ENCODE results near the gene JAKMIP2.
A peak's percentile ranks its signal among the peaks of the same experiment; 100 is the strongest.
"Not testable (repeated sequence)": the region's sequence is repeated elsewhere in the genome, so short reads cannot be mapped to it uniquely, and the experiment has no call there.

Gene JAKMIP2

GRCh38 chr5:147613359-147613758 is 169.2 kb downstream of the JAKMIP2 start:
- Histone ChIP-seq H3K9me3 (ENCODE audit: low read depth, low read length) (no peaks in the 10 kb centered on the region; the same call in 1 of the 2 replicates), H3K9ac (ENCODE audit: insufficient read length) (no peak overlapping the region), H3K4me3 (no peak overlapping the region), H3K36me3 (ENCODE audit: insufficient read depth, low read length) (peaks cover 97% of the 10 kb centered on the region), H3K27ac (no peak overlapping the region)
- no peak for DNase-seq (ENCODE audit: low read depth, low spot score)
- TF ChIP-seq POLR2AphosphoS5 (IDR thresholded peaks at IDR 0.05; ENCODE audit: borderline replicate concordance, low read depth, low read length) (no peak), FOXP2 (optimal IDR thresholded peaks at IDR 0.05; ENCODE audit: control extremely low read depth, extremely low read length, insufficient read depth) (no peak), EZH2 (IDR thresholded peaks at IDR 0.05) (no peak)

GRCh38 chr5:147611483-147611882 is 171.0 kb downstream of the JAKMIP2 start:
- no peak for DNase-seq (ENCODE audit: low read depth, low spot score)
- no peak overlapping the region for H3K27ac ChIP-seq
- peaks cover 87% of the 10 kb centered on the region for H3K36me3 ChIP-seq (ENCODE audit: insufficient read depth, low read length)
- no peak overlapping the region for H3K4me3 ChIP-seq
- TF ChIP-seq FOXP2 (optimal IDR thresholded peaks at IDR 0.05; ENCODE audit: control extremely low read depth, extremely low read length, insufficient read depth) (no peak), POLR2AphosphoS5 (IDR thresholded peaks at IDR 0.05; ENCODE audit: borderline replicate concordance, low read depth, low read length) (no peak), EZH2 (IDR thresholded peaks at IDR 0.05) (no peak)
- no peaks in the 10 kb centered on the region; the same call in 1 of the 2 replicates for H3K9me3 ChIP-seq (ENCODE audit: low read depth, low read length)
- H3K9ac ChIP-seq (ENCODE audit: insufficient read length): no peak overlapping the region

- no peak for TF ChIP-seq POLR2AphosphoS5 (IDR thresholded peaks at IDR 0.05; ENCODE audit: borderline replicate concordance, low read depth, low read length)
- TF ChIP-seq EZH2 (IDR thresholded peaks at IDR 0.05): no peak
- TF ChIP-seq FOXP2 (optimal IDR thresholded peaks at IDR 0.05; ENCODE audit: control extremely low read depth, extremely low read length, insufficient read depth): no peak
- Histone ChIP-seq H3K27ac (no peak overlapping the region), H3K36me3 (ENCODE audit: insufficient read depth, low read length) (peaks cover 80% of the 10 kb centered on the region), H3K9ac (ENCODE audit: insufficient read length) (no peak overlapping the region), H3K9me3 (ENCODE audit: low read depth, low read length) (no peaks in the 10 kb centered on the region; the same call in 1 of the 2 replicates), H3K4me3 (no peak overlapping the region)
- DNase-seq (ENCODE audit: low read depth, low spot score): no peak
These were observed 171.7 kb downstream of the JAKMIP2 start for GRCh38 chr5:147610798-147611197.

DNA sequence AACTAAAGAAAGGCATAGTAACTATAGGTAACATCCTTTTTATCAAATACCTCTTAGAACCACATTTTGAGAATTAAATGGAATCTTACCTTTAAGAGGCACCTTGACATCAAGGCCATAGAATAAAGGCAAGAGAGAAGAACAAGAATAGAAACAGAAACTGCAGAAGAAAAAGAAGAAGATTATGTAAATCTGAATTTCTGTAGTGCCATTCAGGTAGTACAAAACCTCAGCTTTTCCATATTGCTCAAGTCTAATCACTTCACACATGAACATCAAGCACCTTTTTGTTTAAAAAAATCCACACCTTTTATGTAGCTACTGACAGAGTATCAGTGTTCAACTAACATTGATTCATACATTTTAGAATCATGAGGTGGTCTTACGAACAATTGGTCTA is 180.9 kb downstream of the JAKMIP2 start:
- no peak for TF ChIP-seq FOXP2 (optimal IDR thresholded peaks at IDR 0.05; ENCODE audit: control extremely low read depth, extremely low read length, insufficient read depth)
- no peak for TF ChIP-seq EZH2 (IDR thresholded peaks at IDR 0.05)
- no peak for TF ChIP-seq POLR2AphosphoS5 (IDR thresholded peaks at IDR 0.05; ENCODE audit: borderline replicate concordance, low read depth, low read length)
- no peak for DNase-seq (ENCODE audit: low read depth, low spot score)
- H3K27ac ChIP-seq: no peak overlapping the region
- no peak overlapping the region for H3K9ac ChIP-seq (ENCODE audit: insufficient read length)
- H3K4me3 ChIP-seq: no peak overlapping the region
- H3K9me3 ChIP-seq (ENCODE audit: low read depth, low read length): no peaks in the 10 kb centered on the region
- H3K36me3 ChIP-seq (ENCODE audit: insufficient read depth, low read length): peaks cover 75% of the 10 kb centered on the region

DNA sequence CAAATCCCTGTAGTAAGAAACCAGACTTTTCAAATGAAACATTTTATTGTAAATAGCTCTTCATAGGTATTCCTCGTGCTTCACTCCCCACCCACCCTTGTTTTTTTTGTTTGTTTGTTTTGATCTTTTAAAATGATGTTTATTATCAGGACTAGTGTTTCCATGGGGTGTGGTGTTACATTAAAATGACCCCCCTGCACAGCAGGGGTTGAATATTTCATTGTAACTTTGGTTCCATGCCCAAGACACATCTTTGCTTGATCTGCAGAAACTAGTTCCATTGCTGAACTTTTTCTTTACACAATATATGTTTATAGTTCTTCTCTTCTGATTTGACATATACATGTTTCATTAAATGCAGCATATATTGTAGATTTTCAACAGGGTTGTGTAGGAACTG is 191.4 kb downstream of the JAKMIP2 start:
- H3K36me3 ChIP-seq (ENCODE audit: insufficient read depth, low read length): peaks cover 64% of the 10 kb centered on the region
- H3K4me3 ChIP-seq: no peak overlapping the region
- TF ChIP-seq EZH2 (IDR thresholded peaks at IDR 0.05) (no peak), POLR2AphosphoS5 (IDR thresholded peaks at IDR 0.05; ENCODE audit: borderline replicate concordance, low read depth, low read length) (no peak), FOXP2 (optimal IDR thresholded peaks at IDR 0.05; ENCODE audit: control extremely low read depth, extremely low read length, insufficient read depth) (no peak)
- no peaks in the 10 kb centered on the region for H3K9me3 ChIP-seq (ENCODE audit: low read depth, low read length)
- no peak overlapping the region for H3K9ac ChIP-seq (ENCODE audit: insufficient read length)
- H3K27ac ChIP-seq: peak overlapping the region; percentile 72
- no peak for DNase-seq (ENCODE audit: low read depth, low spot score)

- Histone ChIP-seq H3K36me3 (ENCODE audit: insufficient read depth, low read length) (peaks cover 53% of the 10 kb centered on the region), H3K4me3 (no peak overlapping the region), H3K9me3 (ENCODE audit: low read depth, low read length) (no peaks in the 10 kb centered on the region), H3K27ac (peak overlapping the region; percentile 72), H3K9ac (ENCODE audit: insufficient read length) (no peak overlapping the region)
- no peak for DNase-seq (ENCODE audit: low read depth, low spot score)
- TF ChIP-seq FOXP2 (optimal IDR thresholded peaks at IDR 0.05; ENCODE audit: control extremely low read depth, extremely low read length, insufficient read depth): no peak
These were observed 192.4 kb downstream of the JAKMIP2 start for GRCh38 chr5:147590096-147590495.

DNA sequence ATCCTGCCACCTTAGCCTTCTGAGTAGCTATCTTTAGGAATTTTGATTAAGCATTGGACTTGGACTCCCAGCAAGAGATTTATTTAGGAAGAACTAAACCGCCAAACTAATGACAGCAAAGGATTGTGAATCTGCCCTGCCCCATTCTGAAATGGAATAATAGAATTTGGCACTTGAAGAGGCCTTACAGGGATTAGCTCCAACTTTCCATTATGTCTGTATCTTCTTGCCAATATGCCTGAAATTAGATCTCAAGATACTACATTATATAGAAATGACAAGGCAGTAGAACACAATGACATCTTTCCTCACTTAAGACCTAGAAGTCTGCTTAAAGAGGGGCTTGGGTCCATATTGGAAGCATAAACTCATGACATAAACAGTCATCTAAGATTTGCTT is 195.7 kb downstream of the JAKMIP2 start:
- Histone ChIP-seq H3K9ac (ENCODE audit: insufficient read length) (no peak overlapping the region), H3K4me3 (no peak overlapping the region), H3K27ac (0 out of 2 replicates have a peak overlapping the region, but pooled peaks have one; percentile 16), H3K36me3 (ENCODE audit: insufficient read depth, low read length) (peaks cover 22% of the 10 kb centered on the region), H3K9me3 (ENCODE audit: low read depth, low read length) (no peaks in the 10 kb centered on the region)
- no peak for DNase-seq (ENCODE audit: low read depth, low spot score)
- no peak for TF ChIP-seq EZH2 (IDR thresholded peaks at IDR 0.05)
- no peak for TF ChIP-seq POLR2AphosphoS5 (IDR thresholded peaks at IDR 0.05; ENCODE audit: borderline replicate concordance, low read depth, low read length)
- no peak for TF ChIP-seq FOXP2 (optimal IDR thresholded peaks at IDR 0.05; ENCODE audit: control extremely low read depth, extremely low read length, insufficient read depth)

DNA sequence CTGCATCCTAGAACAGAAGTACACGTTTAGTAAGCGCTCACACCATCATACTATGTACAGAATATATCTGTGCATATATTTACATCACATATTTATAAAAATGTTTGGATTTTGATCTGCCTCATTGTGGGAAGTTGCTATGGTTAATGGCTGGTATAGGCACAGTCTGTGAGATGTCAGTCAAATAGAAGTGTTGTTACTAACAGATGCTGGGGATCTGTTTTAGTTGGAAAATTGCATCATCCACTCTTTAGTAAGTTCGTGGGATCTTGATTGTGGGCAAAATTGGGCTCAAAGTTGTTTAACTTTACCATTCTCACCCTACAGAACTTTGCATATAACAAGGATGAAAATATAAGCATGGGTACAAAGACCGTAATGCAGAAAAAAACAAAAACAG is 196.3 kb downstream of the JAKMIP2 start:
- no peaks in the 10 kb centered on the region for H3K9me3 ChIP-seq (ENCODE audit: low read depth, low read length)
- TF ChIP-seq EZH2 (IDR thresholded peaks at IDR 0.05) (no peak), FOXP2 (optimal IDR thresholded peaks at IDR 0.05; ENCODE audit: control extremely low read depth, extremely low read length, insufficient read depth) (no peak), POLR2AphosphoS5 (IDR thresholded peaks at IDR 0.05; ENCODE audit: borderline replicate concordance, low read depth, low read length) (no peak)

GRCh38 chr5:147582272-147582671 is 200.3 kb downstream of the JAKMIP2 start:
- not testable (repeated sequence) for DNase-seq (ENCODE audit: low read depth, low spot score); H3K27ac ChIP-seq; H3K9ac ChIP-seq (ENCODE audit: insufficient read length); H3K4me3 ChIP-seq; H3K36me3 ChIP-seq (ENCODE audit: insufficient read depth, low read length); H3K9me3 ChIP-seq (ENCODE audit: low read depth, low read length)

More for the DNA sequence above, 196.3 kb downstream of the JAKMIP2 start:
- no peak for DNase-seq (ENCODE audit: low read depth, low spot score)
- Histone ChIP-seq H3K4me3 (no peak overlapping the region), H3K27ac (peak overlapping the region; percentile 51; the same call in 1 of the 2 replicates), H3K9ac (ENCODE audit: insufficient read length) (no peak overlapping the region), H3K36me3 (ENCODE audit: insufficient read depth, low read length) (peaks cover 16% of the 10 kb centered on the region)

- DNase-seq (ENCODE audit: low read depth, low spot score); H3K27ac ChIP-seq; H3K36me3 ChIP-seq (ENCODE audit: insufficient read depth, low read length); H3K9ac ChIP-seq (ENCODE audit: insufficient read length); H3K4me3 ChIP-seq; H3K9me3 ChIP-seq (ENCODE audit: low read depth, low read length): not testable (repeated sequence)
These were observed 202.1 kb downstream of the JAKMIP2 start for GRCh38 chr5:147580418-147580817.

Measured in SK-N-MC (cell line).